Upper lobe of left lung (tissue), 4 donors: Measurements from ENCODE around the gene MON2.

Source experiments
- EP300 ChIP-seq, 4 donors: sonication (generic); formaldehyde crosslinking; IDR thresholded peaks; one replicate each; pipeline ENCODE4 v1.5.1; 2017; ENCODE audit warnings: antibody characterized with exemption in 4 of 4, control low read depth in 2 of 4
- POLR2A ChIP-seq, 4 donors: fragments of 450-650 bp; IDR thresholded peaks; one replicate each; pipeline ENCODE4 v1.5.1; 2016 to 2017; ENCODE audit warnings: antibody characterized with exemption in 4 of 4, mild to moderate bottlenecking in 2 of 4
- POLR2AphosphoS5 ChIP-seq, 2 donors: sonication (generic); formaldehyde crosslinking; IDR thresholded peaks; one replicate each; pipeline ENCODE4 v1.5.1; 2017; ENCODE audit warnings: antibody characterized with exemption in 2 of 2
- TF ChIP-seq, protein P1 (sequence below), 6 experiments: fragments of 450-650 bp in 4 of 6; fragments of 200-600 bp in 2 of 6; sonication (generic) in 2 of 6; IDR thresholded peaks; one replicate each; pipeline ENCODE4 v1.5.1; 2016 to 2019; ENCODE audit warnings: antibody characterized with exemption in 6 of 6

DNA sequence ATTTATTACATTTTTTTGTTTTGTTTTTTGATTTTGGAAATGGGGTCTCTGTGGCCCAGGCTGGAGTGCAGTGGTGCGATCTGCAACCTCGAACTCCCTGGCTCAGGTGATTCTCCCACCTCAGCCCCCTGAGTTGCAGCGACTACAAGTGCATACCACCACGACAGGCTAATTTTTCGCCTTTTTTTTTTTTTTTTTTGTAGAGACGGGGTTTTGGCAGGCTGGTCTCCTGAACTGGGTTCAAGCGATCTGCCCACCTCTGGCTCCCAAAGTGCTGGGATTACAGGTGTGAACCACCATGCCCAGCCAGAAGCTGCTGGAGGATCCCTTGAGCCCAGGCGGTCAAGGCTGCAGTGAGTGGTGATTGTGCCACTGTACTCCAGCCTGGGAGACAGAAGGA lies 2.3 kb downstream of the MON2 start:
- no peak for TF ChIP-seq POLR2A (IDR thresholded peaks at IDR 0.05)
- no peak for TF ChIP-seq POLR2AphosphoS5 (IDR thresholded peaks at IDR 0.05)
- TF ChIP-seq, protein P1, sequence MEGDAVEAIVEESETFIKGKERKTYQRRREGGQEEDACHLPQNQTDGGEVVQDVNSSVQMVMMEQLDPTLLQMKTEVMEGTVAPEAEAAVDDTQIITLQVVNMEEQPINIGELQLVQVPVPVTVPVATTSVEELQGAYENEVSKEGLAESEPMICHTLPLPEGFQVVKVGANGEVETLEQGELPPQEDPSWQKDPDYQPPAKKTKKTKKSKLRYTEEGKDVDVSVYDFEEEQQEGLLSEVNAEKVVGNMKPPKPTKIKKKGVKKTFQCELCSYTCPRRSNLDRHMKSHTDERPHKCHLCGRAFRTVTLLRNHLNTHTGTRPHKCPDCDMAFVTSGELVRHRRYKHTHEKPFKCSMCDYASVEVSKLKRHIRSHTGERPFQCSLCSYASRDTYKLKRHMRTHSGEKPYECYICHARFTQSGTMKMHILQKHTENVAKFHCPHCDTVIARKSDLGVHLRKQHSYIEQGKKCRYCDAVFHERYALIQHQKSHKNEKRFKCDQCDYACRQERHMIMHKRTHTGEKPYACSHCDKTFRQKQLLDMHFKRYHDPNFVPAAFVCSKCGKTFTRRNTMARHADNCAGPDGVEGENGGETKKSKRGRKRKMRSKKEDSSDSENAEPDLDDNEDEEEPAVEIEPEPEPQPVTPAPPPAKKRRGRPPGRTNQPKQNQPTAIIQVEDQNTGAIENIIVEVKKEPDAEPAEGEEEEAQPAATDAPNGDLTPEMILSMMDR (IDR thresholded peaks at IDR 0.05) = no peak
- TF ChIP-seq EP300 (IDR thresholded peaks at IDR 0.05) = no peak
